Adrenal gland (tissue), 12 donors: ENCODE results near the gene RPL5. TPM values are rescaled to one million over a fixed set of nuclear protein-coding genes. Genes with fewer than 3 reads are reported as not detected.

Source experiments
- DNase-seq, 7 donors: peaks; one replicate each; pipeline ENCODE4 v3.0.0-alpha.2; 2019 to 2020
- H3K27ac ChIP-seq, 5 donors: fragments of 200-600 bp; sonication (generic) in 4 of 5; 1 replicate in 3 of 5; 2 replicates in 2 of 5; pipeline versions ENCODE4 v1.5.1 to v1.8.0; 2016 to 2020; ENCODE audit warnings: mild to moderate bottlenecking in 1 of 5
- H3K27me3 ChIP-seq: fragments of 200-600 bp; 2 replicates; pipeline ENCODE4 v1.8.0; 2021
- H3K36me3 ChIP-seq, 2 donors: fragments of 200-600 bp; replicated peaks in 1 of 2; 1 replicate in 1 of 2; 2 replicates in 1 of 2; pipeline versions ENCODE4 v1.5.1 to v1.8.0; 2018 to 2022
- H3K4me1 ChIP-seq, 2 donors: fragments of 200-600 bp; replicated peaks in 1 of 2; 1 replicate in 1 of 2; 2 replicates in 1 of 2; pipeline versions ENCODE4 v1.5.1 to v1.8.0; 2018 to 2021
- H3K4me3 ChIP-seq, 4 donors: fragments of 200-600 bp; sonication (generic) in 3 of 4; one replicate each; pipeline ENCODE4 v1.5.1; 2016 to 2018
- H3K9me3 ChIP-seq, 3 donors: fragments of 200-600 bp; sonication (generic) in 1 of 3; replicated peaks in 1 of 3; 1 replicate in 2 of 3; 2 replicates in 1 of 3; pipeline versions ENCODE4 v1.5.1 to v1.8.0; 2016 to 2021
- POLR2A ChIP-seq, 2 donors: fragments of 450-650 bp; IDR thresholded peaks; one replicate each; pipeline ENCODE4 v1.6.1; 2017; ENCODE audit warnings: antibody characterized with exemption in 2 of 2, mild to moderate bottlenecking in 2 of 2, moderate library complexity in 1 of 2
- WGBS, 4 donors: extraction: QIAGEN DNeasy Blood & Tissue Kit in 2 of 4; methylation state at CpG; one replicate each; pipeline versions ENCODE4 v1.1.5 to v1.1.7; 2013 to 2017; 5-methylcytosine and 5-hydroxymethylcytosine counted together
- intact Hi-C, 2 donors: fragments of 100-400 bp; cut with DNase I; formaldehyde crosslinking; loops; one replicate each; pipeline versions ENCODE4 v1.14.1 to v1.15.0; 2022 to 2023
- polyA plus RNA-seq, 3 donors: library from polyadenylated mRNA; stranded (reverse); fragments of 200-250 nt in 2 of 3; fragments of 350-450 nt in 1 of 3; fragmentation: Illumina TruSeq in 1 of 3; extraction: RNeasy Lipid Tissue Mini Kit (QIAGEN cat#74804) in 1 of 3; gene quantifications; one replicate each; pipeline ENCODE4 v1.2.3, GENCODE V29; 2013 to 2014
- total RNA-seq, 9 donors: library from RNA; depleted of rRNA in 4 of 9; stranded (reverse); fragments of >200 nt in 4 of 9; fragments of 120-200 nt in 1 of 9; fragmentation: NEBNext Ultra II Directional in 1 of 9; extraction: Animal tissue kit (Norgen Biotek cat#: 25700) in 1 of 9; gene quantifications; one replicate each; pipeline versions ENCODE4 v1.1.0 to v1.2.4, GENCODE V29; 2013 to 2023
- TF ChIP-seq, protein P1 (sequence below), 6 experiments: fragments of 450-650 bp in 4 of 6; fragments of 200-600 bp in 2 of 6; sonication (generic) in 1 of 6; IDR thresholded peaks; 1 replicate in 5 of 6; 2 replicates in 1 of 6; pipeline versions ENCODE4 v1.5.1 to v1.8.0; 2016 to 2021; ENCODE audit warnings: antibody characterized with exemption in 6 of 6, mild to moderate bottlenecking in 2 of 6, moderate library complexity in 1 of 6
- donor health status: healthy with polysubstance abuse.
- donor health status: Bipolar disorder and iron deficiency.
- donor health status: DM: yes; HTN: yes; CAD: no.
- donor health status: DM: no; HTN: no; CAD: no.
- donor health status: DM: no; HTN: no; CAD: no.
- donor health status: DM: yes; HTN: yes; CAD: no.

RPL5 gene
- total and polyA plus RNA-seq, 12 donors: 659 to 5,145 (median 1,306) TPM

GRCh38 chr1:92808381-92808780 lies 23.5 kb upstream of the RPL5 start:
- intact Hi-C loops: no loop called here
- no peak for TF ChIP-seq POLR2A (IDR thresholded peaks at IDR 0.05)
- TF ChIP-seq, protein P1, sequence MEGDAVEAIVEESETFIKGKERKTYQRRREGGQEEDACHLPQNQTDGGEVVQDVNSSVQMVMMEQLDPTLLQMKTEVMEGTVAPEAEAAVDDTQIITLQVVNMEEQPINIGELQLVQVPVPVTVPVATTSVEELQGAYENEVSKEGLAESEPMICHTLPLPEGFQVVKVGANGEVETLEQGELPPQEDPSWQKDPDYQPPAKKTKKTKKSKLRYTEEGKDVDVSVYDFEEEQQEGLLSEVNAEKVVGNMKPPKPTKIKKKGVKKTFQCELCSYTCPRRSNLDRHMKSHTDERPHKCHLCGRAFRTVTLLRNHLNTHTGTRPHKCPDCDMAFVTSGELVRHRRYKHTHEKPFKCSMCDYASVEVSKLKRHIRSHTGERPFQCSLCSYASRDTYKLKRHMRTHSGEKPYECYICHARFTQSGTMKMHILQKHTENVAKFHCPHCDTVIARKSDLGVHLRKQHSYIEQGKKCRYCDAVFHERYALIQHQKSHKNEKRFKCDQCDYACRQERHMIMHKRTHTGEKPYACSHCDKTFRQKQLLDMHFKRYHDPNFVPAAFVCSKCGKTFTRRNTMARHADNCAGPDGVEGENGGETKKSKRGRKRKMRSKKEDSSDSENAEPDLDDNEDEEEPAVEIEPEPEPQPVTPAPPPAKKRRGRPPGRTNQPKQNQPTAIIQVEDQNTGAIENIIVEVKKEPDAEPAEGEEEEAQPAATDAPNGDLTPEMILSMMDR (IDR thresholded peaks at IDR 0.05): no peak

DNA sequence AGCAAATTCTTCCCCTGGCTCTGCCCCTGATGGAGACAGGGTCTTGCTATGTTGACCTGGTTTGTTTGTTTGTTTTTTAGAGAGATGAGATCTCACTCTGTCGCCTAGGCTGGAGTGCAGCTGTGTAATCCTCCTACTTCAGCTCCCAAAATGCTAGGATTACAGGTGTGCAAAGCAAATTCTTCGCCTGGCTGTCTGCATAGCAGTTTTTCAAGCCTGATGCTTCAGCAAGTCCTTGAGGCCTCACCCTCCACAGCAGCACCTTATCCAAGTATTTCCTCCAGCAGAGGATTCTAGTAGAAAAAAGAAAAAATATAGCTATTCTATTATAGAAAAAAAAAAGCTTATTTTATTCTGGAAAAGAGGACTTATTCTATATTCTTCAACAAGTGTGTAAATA lies 15.1 kb upstream of the RPL5 start:
- H3K27ac ChIP-seq: no peak overlapping the region
- intact Hi-C loops: no loop called here
- H3K36me3 ChIP-seq: no peaks in the 10 kb centered on the region
- no peaks in the 10 kb centered on the region for H3K4me1 ChIP-seq
- TF ChIP-seq, protein P1 (IDR thresholded peaks at IDR 0.05): no peak
- no peak for TF ChIP-seq POLR2A (IDR thresholded peaks at IDR 0.05)
- no peaks in the 10 kb centered on the region for H3K27me3 ChIP-seq
- no peak overlapping the region for H3K4me3 ChIP-seq
- H3K9me3 ChIP-seq: no peaks in the 10 kb centered on the region
- WGBS, 4 donors: 74 to 89% (median 88%) methylated on average over 2 of the region's 2 CpGs
- DNase-seq: no peak

More at GRCh38 chr1:92808381-92808780, 23.5 kb upstream of the RPL5 start:
- H3K27me3 ChIP-seq: no peaks in the 10 kb centered on the region
- peaks cover 6 to 11% of the 10 kb centered on the region in 2 donors for H3K4me1 ChIP-seq
- no peaks in the 10 kb centered on the region for H3K36me3 ChIP-seq
- peak overlapping the region in 2 of 5 donors; percentile 34 to 70 for H3K27ac ChIP-seq
- H3K4me3 ChIP-seq: no peak overlapping the region
- no peak for DNase-seq
- H3K9me3 ChIP-seq: no peaks in the 10 kb centered on the region

DNA sequence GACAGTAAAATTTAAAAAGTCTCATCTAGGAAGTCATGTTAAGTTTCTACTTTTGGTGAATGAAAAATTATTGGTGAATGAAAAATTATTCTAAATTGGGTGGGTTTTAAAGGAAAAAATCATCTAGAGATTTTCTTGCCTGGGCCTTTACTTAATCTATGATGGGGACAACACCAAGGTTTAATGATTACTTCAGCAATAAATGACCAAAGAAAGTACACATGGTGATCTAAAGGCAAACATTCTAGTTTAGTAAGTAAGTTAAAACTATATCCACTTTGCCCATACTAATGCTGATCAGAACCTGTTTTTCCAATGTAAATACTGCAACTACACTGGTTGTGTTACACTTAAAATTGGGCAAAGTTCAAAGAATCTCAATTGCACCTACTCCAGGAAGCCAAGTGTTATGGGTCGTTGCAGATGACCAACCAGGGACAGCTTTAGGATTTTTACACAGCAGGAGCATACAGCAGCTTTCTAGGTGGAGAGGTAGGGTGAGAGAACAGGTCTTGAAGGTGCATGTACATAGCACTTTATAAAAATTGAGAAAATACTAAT lies 14.6 kb upstream of the RPL5 start:
- Histone ChIP-seq H3K36me3 (no peaks in the 10 kb centered on the region), H3K27me3 (no peaks in the 10 kb centered on the region), H3K27ac (no peak overlapping the region), H3K4me1 (no peaks in the 10 kb centered on the region), H3K9me3 (no peaks in the 10 kb centered on the region), H3K4me3 (no peak overlapping the region)
- intact Hi-C loops: no loop called here
- WGBS, 4 donors: 69 to 92% (median 79%) methylated on average over 1 of the region's 1 CpG
- no peak for DNase-seq
- TF ChIP-seq, protein P1 (IDR thresholded peaks at IDR 0.05): no peak

GRCh38 chr1:92817986-92818764 lies 13.7 kb upstream of the RPL5 start:
- TF ChIP-seq, protein P1 (IDR thresholded peaks at IDR 0.05): peak; percentile 52 to 84 (median 70)
- TF ChIP-seq POLR2A (IDR thresholded peaks at IDR 0.05): no peak
- intact Hi-C loops: no loop called here
- no peaks in the 10 kb centered on the region for H3K4me1 ChIP-seq
- H3K27ac ChIP-seq: no peak overlapping the region
- H3K36me3 ChIP-seq: no peaks in the 10 kb centered on the region
- H3K9me3 ChIP-seq: no peaks in the 10 kb centered on the region
- no peaks in the 10 kb centered on the region for H3K27me3 ChIP-seq
- 93 to 98% (median 96%) methylated on average over 3 of the region's 3 CpGs for WGBS, 4 donors
- peak in 3 of 7 donors; percentile 33 to 52 (median 40) for DNase-seq
- H3K4me3 ChIP-seq: no peak overlapping the region
